ENCODE results near the gene HSD11B1L.

- TF ChIP-seq CTCF (IDR thresholded peaks at IDR 0.05) = no peak
- TF ChIP-seq POLR2A (IDR thresholded peaks at IDR 0.05) = no peak
These were observed 13.8 kb upstream of the HSD11B1L start for GRCh38 chr19:5666921-5667610.

Measured in breast epithelium (tissue), 3 donors.